ENCODE results near the gene WASF2. TPM values are rescaled to one million over a fixed set of nuclear protein-coding genes. Genes with fewer than 3 reads are reported as not detected.

WASF2 gene
- total RNA-seq, 1 donor from 2014 or later: 156 TPM

DNA sequence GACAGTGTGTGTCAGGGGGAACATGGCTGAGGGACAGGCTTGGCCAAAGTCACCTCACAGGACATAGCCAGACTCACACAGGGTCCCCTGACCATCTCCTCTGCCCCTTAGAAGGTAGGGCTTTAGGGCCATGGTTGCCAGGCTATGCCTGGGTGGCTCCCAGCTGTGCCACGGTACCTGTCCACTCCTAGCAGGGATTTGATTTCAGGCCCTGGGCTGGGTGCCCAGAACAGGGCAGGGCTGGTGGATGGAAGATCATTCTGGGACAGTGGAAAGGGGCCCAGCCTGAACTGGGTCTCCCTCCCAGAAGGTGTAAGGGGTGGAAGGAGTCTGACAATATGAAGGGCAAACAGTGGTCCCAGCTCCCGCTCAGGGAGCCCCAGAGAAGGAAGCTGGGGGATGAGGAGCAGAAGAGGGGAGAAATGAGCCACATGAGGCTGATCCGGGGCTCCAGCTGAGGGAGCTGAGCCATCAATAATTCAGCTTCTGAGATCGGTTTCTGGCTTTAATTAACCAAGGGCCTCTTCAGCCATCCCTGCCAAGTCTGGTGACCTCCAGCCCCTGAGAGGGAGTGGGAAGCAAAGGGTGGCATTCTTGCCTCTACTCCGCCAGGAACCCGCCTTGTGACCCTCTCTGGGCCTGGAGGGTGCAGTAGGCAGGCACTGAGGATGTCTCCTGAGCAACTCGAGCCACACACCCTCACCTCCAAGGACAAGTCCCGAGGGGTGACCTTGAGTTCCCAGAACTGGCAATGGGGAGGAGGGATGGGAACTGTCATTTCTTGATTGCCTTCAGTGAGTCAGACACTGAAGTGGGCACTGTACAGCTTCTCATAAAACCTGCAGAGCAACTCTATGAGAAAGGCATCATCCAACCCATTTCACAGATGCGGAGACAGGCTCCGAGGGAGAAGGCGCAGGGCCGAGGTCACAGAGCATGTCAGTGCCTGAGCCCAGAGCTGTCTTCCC is 108.9 kb downstream of the WASF2 start:
- Histone ChIP-seq H3K27me3 (no peaks in the 10 kb centered on the region), H3K4me1 (peaks cover 11% of the 10 kb centered on the region), H3K4me3 (no peak overlapping the region), H3K9me3 (no peaks in the 10 kb centered on the region), H3K36me3 (no peaks in the 10 kb centered on the region), H3K27ac (peak overlapping the region; percentile 30)
- intact Hi-C loops (cut with DNase I): no loop called here
- no peak for DNase-seq
- no peak for ATAC-seq
- TF ChIP-seq, protein P1, sequence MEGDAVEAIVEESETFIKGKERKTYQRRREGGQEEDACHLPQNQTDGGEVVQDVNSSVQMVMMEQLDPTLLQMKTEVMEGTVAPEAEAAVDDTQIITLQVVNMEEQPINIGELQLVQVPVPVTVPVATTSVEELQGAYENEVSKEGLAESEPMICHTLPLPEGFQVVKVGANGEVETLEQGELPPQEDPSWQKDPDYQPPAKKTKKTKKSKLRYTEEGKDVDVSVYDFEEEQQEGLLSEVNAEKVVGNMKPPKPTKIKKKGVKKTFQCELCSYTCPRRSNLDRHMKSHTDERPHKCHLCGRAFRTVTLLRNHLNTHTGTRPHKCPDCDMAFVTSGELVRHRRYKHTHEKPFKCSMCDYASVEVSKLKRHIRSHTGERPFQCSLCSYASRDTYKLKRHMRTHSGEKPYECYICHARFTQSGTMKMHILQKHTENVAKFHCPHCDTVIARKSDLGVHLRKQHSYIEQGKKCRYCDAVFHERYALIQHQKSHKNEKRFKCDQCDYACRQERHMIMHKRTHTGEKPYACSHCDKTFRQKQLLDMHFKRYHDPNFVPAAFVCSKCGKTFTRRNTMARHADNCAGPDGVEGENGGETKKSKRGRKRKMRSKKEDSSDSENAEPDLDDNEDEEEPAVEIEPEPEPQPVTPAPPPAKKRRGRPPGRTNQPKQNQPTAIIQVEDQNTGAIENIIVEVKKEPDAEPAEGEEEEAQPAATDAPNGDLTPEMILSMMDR (IDR thresholded peaks at IDR 0.05): no peak

DNA sequence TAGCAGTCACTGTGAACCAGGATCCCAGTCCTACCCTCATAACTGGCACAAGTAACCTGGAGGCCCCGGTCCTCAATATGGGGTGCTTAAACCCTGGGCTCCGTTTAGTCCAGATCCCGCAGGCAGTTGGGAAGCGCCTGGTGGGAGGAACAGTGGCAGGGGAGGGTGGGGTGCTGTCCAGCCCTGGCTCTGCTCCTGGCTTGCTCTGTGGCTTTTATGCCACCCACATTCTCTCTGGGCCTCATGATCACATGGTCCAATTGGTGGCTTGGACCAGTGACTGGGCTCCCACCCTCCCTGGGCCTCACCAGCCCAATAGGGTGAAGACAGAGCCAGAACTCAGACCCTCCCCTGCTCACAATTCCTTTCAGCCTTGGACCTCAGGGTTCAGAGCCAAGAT is 109.7 kb downstream of the WASF2 start:
- intact Hi-C loops (cut with DNase I): no loop called here
- H3K4me1 ChIP-seq: peaks cover 14% of the 10 kb centered on the region
- no peak overlapping the region for H3K27ac ChIP-seq
- no peaks in the 10 kb centered on the region for H3K27me3 ChIP-seq
- H3K36me3 ChIP-seq: no peaks in the 10 kb centered on the region
- no peaks in the 10 kb centered on the region for H3K9me3 ChIP-seq
- TF ChIP-seq, protein P1 (IDR thresholded peaks at IDR 0.05): no peak
- ATAC-seq (peak; percentile 44), DNase-seq (no peak)
- H3K4me3 ChIP-seq: no peak overlapping the region

DNA sequence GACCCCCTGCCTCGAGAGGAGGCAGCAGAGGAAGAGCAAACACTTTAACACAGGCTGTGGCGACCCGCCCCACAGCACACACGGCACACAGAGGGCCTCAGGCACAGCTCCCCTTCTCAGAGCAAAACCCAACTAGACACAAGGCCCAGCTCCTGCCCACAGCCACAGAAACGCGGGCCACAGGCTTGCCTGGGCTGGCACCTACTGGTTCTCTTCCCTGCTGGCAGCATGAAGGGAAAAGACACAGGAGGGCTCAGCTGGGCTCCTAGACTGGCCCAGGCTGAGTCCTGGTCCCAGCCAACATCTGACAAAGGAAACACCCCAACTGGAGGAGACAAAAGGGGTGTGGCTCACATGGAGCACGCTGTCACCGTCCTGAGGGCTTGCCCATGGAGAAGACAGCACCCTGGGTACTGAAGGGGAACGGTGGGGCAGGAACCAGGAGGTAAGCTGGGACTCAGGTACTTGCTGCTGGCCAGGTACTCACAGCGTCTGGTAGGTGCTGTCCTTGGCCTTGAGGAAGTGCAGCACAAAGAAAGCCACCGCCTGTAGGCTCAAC is 110.3 kb downstream of the WASF2 start:
- peaks cover 16% of the 10 kb centered on the region for H3K4me1 ChIP-seq
- no peaks in the 10 kb centered on the region for H3K27me3 ChIP-seq
- no peak overlapping the region for H3K27ac ChIP-seq
- H3K4me3 ChIP-seq: no peak overlapping the region
- no peak for DNase-seq
- intact Hi-C loops (cut with DNase I): no loop called here
- H3K36me3 ChIP-seq: no peaks in the 10 kb centered on the region
- no peaks in the 10 kb centered on the region for H3K9me3 ChIP-seq
- ATAC-seq: no peak
- TF ChIP-seq, protein P1 (IDR thresholded peaks at IDR 0.05): no peak

DNA sequence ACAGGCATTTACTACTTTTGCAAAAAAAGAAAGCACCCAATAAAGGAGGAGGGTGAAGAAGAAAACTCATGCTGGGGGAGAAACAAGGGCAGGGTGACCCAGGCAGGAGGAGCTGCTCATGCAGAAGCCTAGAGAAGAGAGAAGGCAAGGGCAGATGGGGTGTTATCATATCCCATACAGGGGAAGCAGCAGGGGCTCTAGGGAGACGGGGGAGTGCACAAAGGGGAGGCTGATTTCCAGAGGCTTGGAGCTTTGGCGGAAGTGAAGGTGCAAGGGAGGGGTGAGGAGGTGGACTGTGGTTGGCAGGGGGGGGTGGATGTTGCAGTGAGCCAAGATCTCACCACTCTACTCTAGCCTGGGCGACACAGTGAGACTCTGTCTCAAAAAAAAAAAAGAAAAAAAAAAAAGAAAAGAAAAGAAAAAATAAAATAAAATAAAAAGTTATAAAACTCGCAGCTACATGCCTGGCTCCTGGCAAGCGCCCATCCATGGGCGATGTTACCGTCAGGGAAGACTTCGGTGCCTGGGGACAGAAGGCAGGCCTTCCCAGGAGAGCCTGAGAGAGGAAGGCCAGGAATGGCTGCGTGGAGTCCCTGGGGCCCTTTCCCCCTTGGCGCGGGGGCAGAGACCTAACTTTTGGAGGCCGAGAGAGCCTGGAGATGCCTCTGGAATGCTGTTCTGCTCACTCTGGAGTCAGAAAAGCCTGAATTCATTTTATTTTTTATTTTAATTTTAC is 112.0 kb downstream of the WASF2 start:
- H3K4me1 ChIP-seq: peaks cover 16% of the 10 kb centered on the region
- ATAC-seq (no peak), DNase-seq (no peak)
- H3K36me3 ChIP-seq: no peaks in the 10 kb centered on the region
- intact Hi-C loops (cut with DNase I): no loop called here
- TF ChIP-seq, protein P1 (IDR thresholded peaks at IDR 0.05): no peak
- H3K9me3 ChIP-seq: no peaks in the 10 kb centered on the region
- no peaks in the 10 kb centered on the region for H3K27me3 ChIP-seq
- no peak overlapping the region for H3K4me3 ChIP-seq
- H3K27ac ChIP-seq: no peak overlapping the region

DNA sequence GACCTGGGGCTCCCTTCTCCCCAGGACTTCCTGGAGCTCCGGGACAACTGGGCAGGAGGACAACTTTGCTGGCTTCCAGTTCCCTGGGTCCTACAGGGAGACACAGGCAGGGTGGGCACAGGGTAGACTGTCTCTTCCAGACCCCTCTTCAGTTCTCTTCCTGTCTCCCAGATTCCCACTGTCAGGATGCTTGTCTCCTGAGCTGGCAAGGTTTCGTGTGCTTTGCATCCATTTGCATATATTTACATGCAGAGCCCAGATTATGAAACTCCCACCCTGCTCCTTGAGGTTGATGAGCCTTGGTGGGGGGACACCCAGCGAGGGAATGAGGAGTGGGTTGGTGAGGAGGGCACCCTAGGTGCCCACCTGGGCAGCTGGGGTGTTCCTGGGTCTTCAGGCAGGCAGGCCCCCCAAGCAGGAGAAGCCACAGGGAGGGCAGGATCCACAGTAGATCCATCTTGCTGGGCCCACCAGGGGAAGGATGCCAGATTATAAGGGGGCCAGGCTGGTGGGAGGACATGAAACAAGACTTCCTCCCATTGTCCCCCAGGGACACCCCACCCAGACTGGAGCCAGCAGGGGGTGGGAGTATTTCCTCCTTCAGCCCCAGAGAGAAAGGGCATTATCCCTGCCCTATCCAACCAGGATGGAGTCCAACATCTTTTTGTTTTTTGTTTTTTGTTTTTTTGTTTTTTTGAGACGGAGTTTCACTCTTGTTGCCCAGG is 115.4 kb downstream of the WASF2 start, which contains the start of gene FCN3:
Gene FCN3, minus strand, starts transcription at position 463 of the 725 bp plus-strand sequence. Its CDS starts 6 bp downstream, at position 457.
- TF ChIP-seq, protein P1 (IDR thresholded peaks at IDR 0.05): no peak
- H3K36me3 ChIP-seq: no peaks in the 10 kb centered on the region
- no peaks in the 10 kb centered on the region for H3K9me3 ChIP-seq
- ATAC-seq: peak; percentile 44
- peak within 1 kb of the TSS; percentile 69 for H3K27ac ChIP-seq
- H3K4me3 ChIP-seq: peak within 1 kb of the TSS; percentile 38
- intact Hi-C loops (cut with DNase I): no loop called here
- no peak for DNase-seq
- peaks cover 6% of the 10 kb centered on the region for H3K4me1 ChIP-seq
- no peaks in the 10 kb centered on the region for H3K27me3 ChIP-seq
